CD4-positive, alpha-beta T cell (primary cell): ENCODE measurements around the gene ZC3H15. TPM values are rescaled to one million over a fixed set of nuclear protein-coding genes. Genes with fewer than 3 reads are reported as not detected.
A peak's percentile ranks its signal among the peaks of the same experiment; 100 is the strongest.

Experiments
- ATAC-seq: fragments of 200-7000 bp; cut with Tn5 transposase; one replicate; pipeline ENCODE4 v1.10.0; 2022; ENCODE audit warnings: mild to moderate bottlenecking; ENCODE audit not compliant: poor library complexity
- CTCF ChIA-PET: fragments of 350-600 bp; sonication (Branson Sonifier 250); formaldehyde crosslinking; loops from one replicate; lab custom pipeline; 2021; ENCODE audit warnings: antibody characterized with exemption, inconsistent platforms; lab: Charles Lee
- POLR2A ChIA-PET: fragments of 350-600 bp; sonication (Branson Sonifier 250); formaldehyde crosslinking; loops from one replicate; lab custom pipeline; 2021; ENCODE audit warnings: antibody characterized with exemption, inconsistent platforms; lab: Charles Lee
- DNase-seq, 14 experiments: peaks; one replicate each; pipeline ENCODE4 v3.0.0-alpha.2; 2013 to 2020; ENCODE audit warnings: mixed read lengths in 2 of 14
- H3K27ac ChIP-seq, 2 donors: one replicate each; pipeline versions ENCODE4 v1.5.1 to v1.7.0; 2013; ENCODE audit warnings: low read length in 2 of 2, low read depth in 1 of 2, mild to moderate bottlenecking in 1 of 2
- H3K27me3 ChIP-seq, 2 experiments: 1 replicate in 1 of 2; 2 replicates in 1 of 2; pipeline versions ENCODE4 v1.6.1 to v1.7.0; 2013; ENCODE audit warnings: low read length in 2 of 2, control low read depth in 1 of 2, mild to moderate bottlenecking in 1 of 2, moderate library complexity in 1 of 2; ENCODE audit not compliant: insufficient read depth in 2 of 2, control insufficient read depth in 1 of 2
- H3K36me3 ChIP-seq: one replicate; pipeline ENCODE4 v1.6.1; 2013; ENCODE audit warnings: low read length, control low read depth; ENCODE audit not compliant: insufficient read depth
- H3K4me1 ChIP-seq: one replicate; pipeline ENCODE4 v1.6.1; 2013; ENCODE audit warnings: low read length, control low read depth; ENCODE audit not compliant: insufficient read depth
- H3K4me3 ChIP-seq: one replicate; pipeline ENCODE4 v1.5.1; 2013; ENCODE audit warnings: mild to moderate bottlenecking, low read length, moderate library complexity
- H3K9me3 ChIP-seq, 2 experiments: 1 replicate in 1 of 2; 2 replicates in 1 of 2; pipeline versions ENCODE4 v1.6.1 to v1.7.0; 2013; ENCODE audit warnings: low read length in 2 of 2, mild to moderate bottlenecking in 2 of 2, control low read depth in 1 of 2, moderate library complexity in 1 of 2; ENCODE audit not compliant: control insufficient read depth in 1 of 2, insufficient read depth in 1 of 2
- H3K27ac Mint-ChIP-seq: one replicate; pipeline ENCODE4 v1.8.0; 2020; ENCODE audit warnings: mixed read lengths
- H3K27me3 Mint-ChIP-seq: one replicate; pipeline ENCODE4 v1.8.0; 2021; ENCODE audit warnings: mixed read lengths
- H3K36me3 Mint-ChIP-seq: one replicate; pipeline ENCODE4 v1.8.0; 2021; ENCODE audit warnings: low read depth, mixed read lengths
- H3K4me1 Mint-ChIP-seq: one replicate; pipeline ENCODE4 v1.8.0; 2021; ENCODE audit warnings: low read depth, mixed read lengths
- H3K4me3 Mint-ChIP-seq: one replicate; pipeline ENCODE4 v1.8.0; 2020; ENCODE audit warnings: mild to moderate bottlenecking, mixed read lengths
- H3K9me3 Mint-ChIP-seq: one replicate; pipeline ENCODE4 v1.8.0; 2020; ENCODE audit warnings: mixed read lengths
- intact Hi-C, 2 experiments: fragments of 100-400 bp; cut with DNase I in 1 of 2; cut with micrococcal nuclease in 1 of 2; formaldehyde crosslinking; loops; one replicate each; pipeline versions ENCODE4 v1.15.1 to v1.9.0; 2023 to 2025; cut with DNase I, micrococcal nuclease
- total RNA-seq, 174 experiments: library from RNA in 2 of 174; stranded (reverse) in 2 of 174; gene quantifications; one replicate each; pipeline ENCODE4 v1.2.3 and lab custom pipeline; 2021 to 2026
- TF ChIP-seq, protein P1 (sequence below): fragments of 200-600 bp; IDR thresholded peaks from one replicate; pipeline ENCODE4 v1.8.0; 2022; ENCODE audit warnings: antibody characterized with exemption, mild to moderate bottlenecking

ZC3H15 gene
- total RNA-seq, 2 experiments from 2014 or later: 124 to 140 TPM

DNA sequence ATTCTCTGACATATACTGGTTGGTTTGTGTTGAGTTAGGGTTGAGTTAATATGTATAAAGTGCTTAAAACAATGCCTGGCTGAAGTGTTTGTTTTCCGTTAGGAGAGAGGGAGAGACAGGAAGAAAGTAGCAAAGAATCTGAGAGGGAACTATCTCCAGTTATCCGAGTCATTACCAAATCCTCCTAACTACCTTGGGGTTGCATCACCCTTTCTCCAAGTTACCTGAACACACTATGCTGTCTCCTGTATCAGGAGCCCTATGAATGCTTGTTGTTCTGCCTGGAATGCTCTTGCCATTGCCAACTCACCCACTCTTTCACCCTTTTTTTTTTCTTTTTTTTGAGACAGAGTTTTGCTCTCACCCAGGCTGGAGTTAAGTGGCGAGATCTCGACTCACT, 55.9 kb downstream of the ZC3H15 start:
- H3K27me3 ChIP-seq: peaks cover 0 to 4% of the 10 kb centered on the region in 2 experiments
- no peak overlapping the region for H3K27ac Mint-ChIP-seq
- TF ChIP-seq, protein P1, sequence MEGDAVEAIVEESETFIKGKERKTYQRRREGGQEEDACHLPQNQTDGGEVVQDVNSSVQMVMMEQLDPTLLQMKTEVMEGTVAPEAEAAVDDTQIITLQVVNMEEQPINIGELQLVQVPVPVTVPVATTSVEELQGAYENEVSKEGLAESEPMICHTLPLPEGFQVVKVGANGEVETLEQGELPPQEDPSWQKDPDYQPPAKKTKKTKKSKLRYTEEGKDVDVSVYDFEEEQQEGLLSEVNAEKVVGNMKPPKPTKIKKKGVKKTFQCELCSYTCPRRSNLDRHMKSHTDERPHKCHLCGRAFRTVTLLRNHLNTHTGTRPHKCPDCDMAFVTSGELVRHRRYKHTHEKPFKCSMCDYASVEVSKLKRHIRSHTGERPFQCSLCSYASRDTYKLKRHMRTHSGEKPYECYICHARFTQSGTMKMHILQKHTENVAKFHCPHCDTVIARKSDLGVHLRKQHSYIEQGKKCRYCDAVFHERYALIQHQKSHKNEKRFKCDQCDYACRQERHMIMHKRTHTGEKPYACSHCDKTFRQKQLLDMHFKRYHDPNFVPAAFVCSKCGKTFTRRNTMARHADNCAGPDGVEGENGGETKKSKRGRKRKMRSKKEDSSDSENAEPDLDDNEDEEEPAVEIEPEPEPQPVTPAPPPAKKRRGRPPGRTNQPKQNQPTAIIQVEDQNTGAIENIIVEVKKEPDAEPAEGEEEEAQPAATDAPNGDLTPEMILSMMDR: no peak
- no peaks in the 10 kb centered on the region for H3K4me1 ChIP-seq
- intact Hi-C loops: no loop called here
- no peak overlapping the region for H3K27ac ChIP-seq
- H3K36me3 ChIP-seq: no peaks in the 10 kb centered on the region
- ChIA-PET POLR2A (no interaction called here), CTCF (no interaction called here)
- no peak overlapping the region for H3K4me3 ChIP-seq
- no peaks in the 10 kb centered on the region for H3K4me1 Mint-ChIP-seq
- ATAC-seq (no peak), DNase-seq (no peak)
- H3K9me3 ChIP-seq: no peaks in the 10 kb centered on the region
- H3K9me3 Mint-ChIP-seq: no peaks in the 10 kb centered on the region
- H3K36me3 Mint-ChIP-seq: no peaks in the 10 kb centered on the region
- peaks cover 18% of the 10 kb centered on the region for H3K27me3 Mint-ChIP-seq
- H3K4me3 Mint-ChIP-seq: no peak overlapping the region

DNA sequence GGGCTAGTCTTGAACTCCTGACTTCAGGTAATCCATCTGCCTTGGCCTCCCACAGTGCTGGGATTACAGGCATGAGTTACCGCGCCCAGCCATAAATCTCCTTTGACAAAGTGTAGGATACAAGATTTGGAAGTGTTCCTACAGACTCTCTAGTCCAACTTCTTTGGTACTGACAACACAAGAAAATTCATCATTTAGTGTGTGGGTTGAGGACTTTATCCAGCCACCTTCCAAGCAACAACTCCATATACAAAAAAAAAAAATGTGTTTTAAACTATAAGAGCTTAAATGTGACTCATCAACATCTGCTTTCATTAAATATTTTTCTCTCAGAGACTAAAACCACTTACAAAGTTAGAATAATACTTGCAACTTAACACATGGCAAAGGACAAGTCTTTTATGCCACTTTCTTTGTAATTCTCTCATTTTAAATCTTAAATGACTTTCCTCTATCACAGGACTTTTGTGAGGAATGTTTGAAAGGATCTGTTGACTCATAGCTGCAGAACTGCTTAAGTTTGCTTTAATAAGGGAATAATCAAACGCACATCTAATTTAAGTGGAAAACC, 57.6 kb downstream of the ZC3H15 start:
- Mint-ChIP-seq H3K27ac (no peak overlapping the region), H3K4me1 (no peaks in the 10 kb centered on the region), H3K4me3 (no peak overlapping the region), H3K27me3 (peaks cover 11% of the 10 kb centered on the region), H3K36me3 (no peaks in the 10 kb centered on the region), H3K9me3 (no peaks in the 10 kb centered on the region)
- TF ChIP-seq, protein P1: no peak
- DNase-seq: no peak
- ChIA-PET CTCF (no interaction called here), POLR2A (interaction anchor here (0.6 kb wide), 1 partner anchor 126 kb away, joined by 3 read pairs; no protein-coding TSS in a partner anchor)
- intact Hi-C loops: no loop called here
- Histone ChIP-seq H3K9me3 (no peaks in the 10 kb centered on the region), H3K4me3 (no peak overlapping the region), H3K27me3 (no peaks in the 10 kb centered on the region), H3K4me1 (no peaks in the 10 kb centered on the region), H3K27ac (no peak overlapping the region), H3K36me3 (no peaks in the 10 kb centered on the region)
- ATAC-seq: no peak

DNA sequence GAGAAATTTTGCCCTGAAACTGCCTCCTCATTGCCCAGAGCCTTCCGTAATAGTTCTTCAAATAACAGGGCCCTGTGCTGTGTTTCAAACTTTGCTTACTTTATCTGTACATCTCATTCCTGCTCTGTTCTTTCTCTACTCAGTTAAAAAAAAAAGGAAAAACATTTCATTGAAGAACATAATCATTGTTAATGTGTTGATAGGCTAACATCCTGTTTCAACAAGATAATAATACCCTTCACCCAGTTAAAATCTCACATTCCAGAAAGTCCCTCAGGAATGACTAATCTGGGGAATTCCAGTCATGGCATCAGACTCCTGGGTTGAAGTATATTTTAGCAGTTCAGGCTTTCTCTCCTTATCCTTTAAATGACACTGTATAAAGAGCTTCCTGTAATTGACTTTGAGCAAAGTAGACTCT, 58.2 kb downstream of the ZC3H15 start:
- CTCF ChIA-PET: no interaction called here
- intact Hi-C loops: no loop called here
- H3K27me3 Mint-ChIP-seq: peaks cover 11% of the 10 kb centered on the region
- H3K4me3 Mint-ChIP-seq: no peak overlapping the region
- H3K36me3 ChIP-seq: no peaks in the 10 kb centered on the region
- H3K4me1 ChIP-seq: no peaks in the 10 kb centered on the region
- H3K9me3 ChIP-seq: no peaks in the 10 kb centered on the region
- no peaks in the 10 kb centered on the region for H3K9me3 Mint-ChIP-seq
- no peak for ATAC-seq
- TF ChIP-seq, protein P1: no peak
- H3K36me3 Mint-ChIP-seq: no peaks in the 10 kb centered on the region
- no peak overlapping the region for H3K4me3 ChIP-seq
- no peak overlapping the region for H3K27ac ChIP-seq
- POLR2A ChIA-PET: no interaction called here
- H3K27me3 ChIP-seq: no peaks in the 10 kb centered on the region
- no peaks in the 10 kb centered on the region for H3K4me1 Mint-ChIP-seq
- DNase-seq: peak in 1 of 14 experiments; percentile 21
- H3K27ac Mint-ChIP-seq: no peak overlapping the region
